IMR-90 (cell line): ENCODE results near the gene KRTAP10-1. TPM values are rescaled to one million over a fixed set of nuclear protein-coding genes. Genes with fewer than 3 reads are reported as not detected.

Source experiments
- ATAC-seq: fragments of 200-7000 bp; cut with Tn5 transposase; 2 replicates; pipeline ENCODE4 v1.9.1; 2020; ENCODE audit warnings: low read depth, mild to moderate bottlenecking, moderate library complexity
- BruUV-seq: library from RNA; stranded (reverse); fragments of 400-500 nt; replicated peaks from 2 replicates; lab custom pipeline; 2021; lab: Mats Ljungman, UMichigan
- CTCF ChIA-PET: fragments of 300-600 bp; formaldehyde crosslinking; extraction: SDS; loops from one replicate; lab custom pipeline; 2021; ENCODE audit warnings: antibody characterized with exemption; lab: Yijun Ruan, JAX
- POLR2A ChIA-PET: fragments of 300-600 bp; sonication (Branson Sonifier 250); formaldehyde crosslinking; loops from one replicate; lab custom pipeline; 2022; ENCODE audit warnings: antibody characterized with exemption; ENCODE audit not compliant: unreplicated experiment; lab: Charles Lee
- DNase-seq: peaks from one replicate; pipeline ENCODE4 v3.0.0; 2013
- H2AFZ ChIP-seq: replicated peaks from 2 replicates; pipeline ENCODE3; 2013; ENCODE audit warnings: low read length, mild to moderate bottlenecking; ENCODE audit not compliant: poor library complexity
- H2AK5ac ChIP-seq: 2 replicates; pipeline ENCODE4 v1.6.1; 2013; ENCODE audit warnings: low read depth, low read length, inconsistent platforms
- H2AK9ac ChIP-seq: replicated peaks from 2 replicates; pipeline ENCODE3; 2013; ENCODE audit warnings: mild to moderate bottlenecking, low read depth, low read length, moderate library complexity; ENCODE audit not compliant: poor library complexity
- H2BK120ac ChIP-seq: 2 replicates; pipeline ENCODE4 v1.6.1; 2013; ENCODE audit warnings: low read depth, low read length, inconsistent platforms
- H2BK15ac ChIP-seq: 3 replicates; pipeline ENCODE4 v1.6.1; 2013; ENCODE audit warnings: low read depth, low read length, inconsistent platforms
- H2BK20ac ChIP-seq: 2 replicates; pipeline ENCODE4 v1.6.1; 2013; ENCODE audit warnings: low read depth, mild to moderate bottlenecking, inconsistent platforms, low read length, moderate library complexity
- H2BK5ac ChIP-seq: 2 replicates; pipeline ENCODE4 v1.6.1; 2013; ENCODE audit warnings: mild to moderate bottlenecking, low read depth, low read length, inconsistent platforms; ENCODE audit not compliant: poor library complexity, severe bottlenecking
- H3K14ac ChIP-seq: replicated peaks from 2 replicates; pipeline ENCODE4 v1.6.1; 2013; ENCODE audit warnings: low read depth, low read length, inconsistent platforms
- H3K18ac ChIP-seq: 2 replicates; pipeline ENCODE4 v1.6.1; 2013; ENCODE audit warnings: low read depth, low read length, control low read depth
- H3K23ac ChIP-seq: 2 replicates; pipeline ENCODE4 v1.6.1; 2013; ENCODE audit warnings: low read depth, low read length, inconsistent platforms
- H3K27ac ChIP-seq: 2 replicates; pipeline ENCODE4 v1.5.1; 2013; ENCODE audit warnings: mild to moderate bottlenecking, control low read depth, low read length; ENCODE audit not compliant: insufficient read depth
- H3K27me3 ChIP-seq: 2 replicates; pipeline ENCODE4 v1.6.1; 2013; ENCODE audit warnings: low read length; ENCODE audit not compliant: control insufficient read depth, insufficient read depth
- H3K36me3 ChIP-seq: 2 replicates; pipeline ENCODE4 v1.6.1; 2013; ENCODE audit warnings: low read length, mixed read lengths; ENCODE audit not compliant: control insufficient read depth, insufficient read depth
- H3K4ac ChIP-seq: 2 replicates; pipeline ENCODE4 v1.6.1; 2013; ENCODE audit warnings: low read depth, low read length, inconsistent platforms
- H3K4me1 ChIP-seq: 2 replicates; pipeline ENCODE4 v1.6.1; 2013; ENCODE audit warnings: low read length, mixed read lengths; ENCODE audit not compliant: control insufficient read depth, insufficient read depth
- H3K4me2 ChIP-seq: 2 replicates; pipeline ENCODE4 v1.6.1; 2013; ENCODE audit warnings: low read depth, mild to moderate bottlenecking, control low read depth, low read length, moderate library complexity
- H3K4me3 ChIP-seq: 2 replicates; pipeline ENCODE4 v1.5.1; 2013; ENCODE audit warnings: low read depth, mild to moderate bottlenecking, control low read depth, low read length, moderate library complexity; ENCODE audit not compliant: insufficient read depth
- H3K56ac ChIP-seq: 2 replicates; pipeline ENCODE4 v1.6.1; 2013; ENCODE audit warnings: low read length, inconsistent platforms; ENCODE audit not compliant: insufficient read depth; ENCODE audit errors: extremely low read depth
- H3K79me1 ChIP-seq, 2 experiments: 2 replicates each; pipeline ENCODE4 v1.6.1; 2013; ENCODE audit warnings: low read length in 2 of 2, inconsistent platforms in 1 of 2, low read depth in 1 of 2
- H3K9ac ChIP-seq: 2 replicates; pipeline ENCODE4 v1.6.1; 2013; ENCODE audit warnings: low read depth, low read length, control low read depth
- H3K9me1 ChIP-seq: 2 replicates; pipeline ENCODE4 v1.6.1; 2013; ENCODE audit warnings: low read length, inconsistent platforms; ENCODE audit not compliant: insufficient read depth
- H3K9me3 ChIP-seq: 2 replicates; pipeline ENCODE4 v1.6.1; 2013; ENCODE audit warnings: low read length; ENCODE audit not compliant: control insufficient read depth, insufficient read depth
- H4K20me1 ChIP-seq: 2 replicates; pipeline ENCODE4 v1.6.1; 2013; ENCODE audit warnings: low read length, inconsistent platforms; ENCODE audit not compliant: insufficient read depth
- H4K5ac ChIP-seq: 2 replicates; pipeline ENCODE4 v1.6.1; 2013; ENCODE audit warnings: mild to moderate bottlenecking, low read depth, low read length, control low read depth
- H4K8ac ChIP-seq, 2 experiments: 2 replicates each; pipeline ENCODE4 v1.6.1; 2013; ENCODE audit warnings: low read depth in 2 of 2, low read length in 2 of 2, control low read depth in 1 of 2, inconsistent platforms in 1 of 2
- H4K91ac ChIP-seq: 2 replicates; pipeline ENCODE4 v1.6.1; 2013; ENCODE audit warnings: low read depth, low read length, inconsistent platforms; ENCODE audit not compliant: insufficient read depth
- BHLHE40 ChIP-seq: fragments of 150-350 bp; IDR thresholded peaks from 2 replicates; pipeline ENCODE4 v1.6.1; 2016; ENCODE audit warnings: mild to moderate bottlenecking, low read depth, low read length
- CEBPB ChIP-seq: IDR thresholded peaks from 2 replicates; pipeline ENCODE4 v1.6.1; 2012; ENCODE audit warnings: low read depth, low read length, improper control_type of control experiment
- CHD1 ChIP-seq: IDR thresholded peaks from 2 replicates; pipeline ENCODE4 v1.6.1; 2012; ENCODE audit warnings: low read depth, low read length, improper control_type of control experiment
- FOS ChIP-seq: fragments of 150-350 bp; IDR thresholded peaks from 2 replicates; pipeline ENCODE4 v1.6.1; 2016; ENCODE audit warnings: low read depth, low read length
- MAFK ChIP-seq: IDR thresholded peaks from 2 replicates; pipeline ENCODE4 v1.6.1; 2012; ENCODE audit warnings: low read depth, low read length, improper control_type of control experiment
- MAZ ChIP-seq: IDR thresholded peaks from 2 replicates; pipeline ENCODE4 v1.6.1; 2012; ENCODE audit warnings: low read depth, mild to moderate bottlenecking, low read length, improper control_type of control experiment, moderate library complexity, borderline replicate concordance
- POLR2A ChIP-seq: IDR thresholded peaks from 2 replicates; pipeline ENCODE4 v1.6.1; 2012; ENCODE audit warnings: mild to moderate bottlenecking, low read depth, low read length
- RAD21 ChIP-seq: IDR thresholded peaks from 2 replicates; pipeline ENCODE4 v1.6.1; 2012; ENCODE audit warnings: low read length, improper control_type of control experiment
- RCOR1 ChIP-seq: IDR thresholded peaks from 2 replicates; pipeline ENCODE4 v1.6.1; 2012; ENCODE audit warnings: mild to moderate bottlenecking, low read length, improper control_type of control experiment; ENCODE audit not compliant: insufficient replicate concordance
- SMC3 ChIP-seq: fragments of 150-350 bp; IDR thresholded peaks from 2 replicates; pipeline ENCODE4 v1.6.1; 2016; ENCODE audit warnings: low read depth, mild to moderate bottlenecking, antibody characterized with exemption, low read length, moderate library complexity
- USF2 ChIP-seq: fragments of 150-350 bp; IDR thresholded peaks from 2 replicates; pipeline ENCODE4 v1.6.1; 2017; ENCODE audit warnings: mild to moderate bottlenecking, antibody characterized with exemption, low read length, low read depth
- WGBS, 2 experiments: methylation state at CpG; one replicate each; pipeline versions ENCODE4 v1.1.5 to v1.1.7; 2013; ENCODE audit warnings: missing lambda C conversion rate in 2 of 2; ENCODE audit not compliant: insufficient read length in 1 of 2; ENCODE audit errors: extremely low coverage in 2 of 2; 5-methylcytosine and 5-hydroxymethylcytosine counted together
- dilution Hi-C: fragments of 300-500 bp; cut with HindIII; formaldehyde crosslinking; loops from one replicate; pipeline ENCODE4 v1.14.3; 2018; ENCODE audit warnings: low sequenced_read_pairs; ENCODE audit not compliant: unreplicated experiment
- in situ Hi-C: fragments of 300-500 bp; cut with MboI; formaldehyde crosslinking; loops from 3 replicates; pipeline ENCODE4 v1.14.3; 2019; ENCODE audit warnings: low sequenced_read_pairs, inconsistent platforms, mixed read lengths
- intact Hi-C: fragments of 100-400 bp; cut with micrococcal nuclease; formaldehyde crosslinking; loops from 2 replicates; pipeline ENCODE4 v1.10.0; 2022
- polyA plus RNA-seq, 3 experiments: library from polyadenylated mRNA; depleted of rRNA; stranded (reverse); fragments of >200 nt; gene quantifications; 2 replicates each; pipeline ENCODE4 v1.2.3, GENCODE V29; 2012; ENCODE audit warnings: low replicate concordance in 1 of 3
- total RNA-seq: library from RNA; depleted of rRNA; stranded (reverse); fragments of >200 nt; gene quantifications from 2 replicates; pipeline ENCODE4 v1.2.3, GENCODE V29; 2012

KRTAP10-1 gene
- total and polyA plus RNA-seq, 2 of the 4 experiments (the other 2 are of a cell fraction): not detected

- H4K5ac ChIP-seq: no peak overlapping the region
- no peak for ATAC-seq
- H2AK5ac ChIP-seq: no peak overlapping the region
- no peak overlapping the region for H3K4ac ChIP-seq
- no peak overlapping the region for H3K4me2 ChIP-seq
- no peaks in the 10 kb centered on the region for H4K20me1 ChIP-seq
- no peak overlapping the region for H2AFZ ChIP-seq
- 88% methylated on average over 27 of the region's 37 CpGs; no CpG with 5 or more reads in 1 of the 2 experiments for WGBS, 2 experiments
- no peak overlapping the region for H4K8ac ChIP-seq
- H4K91ac ChIP-seq: no peak overlapping the region
- H3K27ac ChIP-seq: no peak overlapping the region
- H3K4me1 ChIP-seq: no peaks in the 10 kb centered on the region
- no peaks in the 10 kb centered on the region for H3K9me1 ChIP-seq
- in situ Hi-C loops (no loop called here), intact Hi-C loops (no loop called here), dilution Hi-C loops (no loop called here)
- H2BK20ac ChIP-seq: no peak overlapping the region
- TF ChIP-seq CHD1: no peak
- no peak for TF ChIP-seq MAFK
- no peak for TF ChIP-seq SMC3
- no peak for TF ChIP-seq USF2
- no peak for TF ChIP-seq MAZ
- no peak for TF ChIP-seq FOS
- TF ChIP-seq RCOR1: no peak
- TF ChIP-seq BHLHE40: no peak
- no peak for TF ChIP-seq RAD21
- TF ChIP-seq POLR2A: no peak
- TF ChIP-seq CEBPB: no peak
- no peaks in the 10 kb centered on the region for H3K36me3 ChIP-seq
- no peak for DNase-seq
- H3K9me3 ChIP-seq: peaks cover 14% of the 10 kb centered on the region; the same call in 1 of the 2 replicates
- no peak overlapping the region for H3K18ac ChIP-seq
- no peak overlapping the region for H3K14ac ChIP-seq
- H2BK5ac ChIP-seq: no peak overlapping the region
- no peak overlapping the region for H2BK15ac ChIP-seq
- H2AK9ac ChIP-seq: no peak overlapping the region
- H3K79me1 ChIP-seq: no peaks in the 10 kb centered on the region
- no peak overlapping the region for H2BK120ac ChIP-seq
- no peak overlapping the region for H3K9ac ChIP-seq
- CTCF ChIA-PET: no interaction called here
- no peak overlapping the region for H3K23ac ChIP-seq
- POLR2A ChIA-PET: no interaction called here
- H3K27me3 ChIP-seq: 0 out of 2 replicates have a peak, but pooled peaks cover 2% of the 10 kb centered on the region
- no peak overlapping the region for H3K4me3 ChIP-seq
- no TSS peak for BruUV-seq
- no peak overlapping the region for H3K56ac ChIP-seq
Measured at GRCh38 chr21:44533121-44533890, 6.7 kb downstream of the KRTAP10-1 start.
